Uterus (tissue), 2 donors: Measurements from ENCODE around the gene CLSTN3.

Source experiments
- CTCF ChIP-seq, 4 experiments: fragments of 200-600 bp in 2 of 4; fragments of 450-650 bp in 2 of 4; sonication (generic) in 2 of 4; IDR thresholded peaks; one replicate each; pipeline ENCODE4 v1.5.1; 2016 to 2019; ENCODE audit warnings: antibody characterized with exemption in 4 of 4, mild to moderate bottlenecking in 2 of 4, moderate library complexity in 1 of 4
- POLR2A ChIP-seq, 2 donors: fragments of 450-650 bp; IDR thresholded peaks; one replicate each; pipeline ENCODE4 v1.6.1; 2016; ENCODE audit warnings: antibody characterized with exemption in 2 of 2, mild to moderate bottlenecking in 1 of 2, moderate library complexity in 1 of 2

DNA sequence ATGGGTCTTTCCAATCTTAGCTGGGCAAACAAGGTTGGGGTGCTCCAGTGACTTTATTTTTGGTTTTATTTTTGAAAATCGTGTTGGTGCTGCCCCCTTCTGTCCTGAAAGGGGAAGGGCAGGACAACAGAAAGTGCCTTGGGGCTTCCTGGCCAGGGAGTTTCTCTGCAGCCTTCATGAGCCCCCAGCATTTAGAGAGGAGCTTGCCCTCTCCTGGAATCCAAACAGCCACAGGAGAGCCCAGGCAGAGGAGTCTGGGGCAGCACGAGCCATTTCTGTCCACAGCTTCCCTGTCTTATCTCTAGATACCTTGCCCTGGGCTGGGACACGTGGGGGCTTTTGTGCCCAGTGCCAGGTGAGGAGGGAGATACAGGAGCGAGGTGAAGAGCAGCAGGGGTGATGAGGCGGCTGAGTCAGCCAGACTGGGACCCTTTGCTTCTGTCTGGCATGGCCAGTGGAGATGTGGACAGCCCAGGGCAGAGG lies 16.7 kb upstream of the CLSTN3 start:
- TF ChIP-seq CTCF (IDR thresholded peaks at IDR 0.05): peak; percentile 74 to 84 (median 76)
- TF ChIP-seq POLR2A (IDR thresholded peaks at IDR 0.05): no peak
